KOPT-K1 (cell line): Measurements from ENCODE around the gene KCNH5.

Experiments
- H3K27ac ChIP-seq: fragments of 200-600 bp; sonication (generic); 2 replicates; pipeline ENCODE4 v1.5.1; 2016; ENCODE audit warnings: antibody characterized with exemption, mild to moderate bottlenecking, low read depth, low read length; ENCODE audit not compliant: poor library complexity, severe bottlenecking
- H3K36me3 ChIP-seq: fragments of 200-600 bp; sonication (generic); 2 replicates; pipeline ENCODE4 v1.5.1; 2017; ENCODE audit warnings: antibody characterized with exemption, mild to moderate bottlenecking, low read length, moderate library complexity; ENCODE audit not compliant: insufficient read depth
- H3K9me3 ChIP-seq: fragments of 200-600 bp; sonication (generic); 2 replicates; pipeline ENCODE4 v1.5.1; 2017; ENCODE audit warnings: antibody characterized with exemption, low read length, mild to moderate bottlenecking; ENCODE audit not compliant: insufficient read depth, poor library complexity, severe bottlenecking

Gene KCNH5

GRCh38 chr14:62709773-62710172 is 335.5 kb downstream of the KCNH5 start:
- H3K9me3 ChIP-seq: no peaks in the 10 kb centered on the region
- no peak overlapping the region for H3K27ac ChIP-seq
- no peaks in the 10 kb centered on the region for H3K36me3 ChIP-seq

DNA sequence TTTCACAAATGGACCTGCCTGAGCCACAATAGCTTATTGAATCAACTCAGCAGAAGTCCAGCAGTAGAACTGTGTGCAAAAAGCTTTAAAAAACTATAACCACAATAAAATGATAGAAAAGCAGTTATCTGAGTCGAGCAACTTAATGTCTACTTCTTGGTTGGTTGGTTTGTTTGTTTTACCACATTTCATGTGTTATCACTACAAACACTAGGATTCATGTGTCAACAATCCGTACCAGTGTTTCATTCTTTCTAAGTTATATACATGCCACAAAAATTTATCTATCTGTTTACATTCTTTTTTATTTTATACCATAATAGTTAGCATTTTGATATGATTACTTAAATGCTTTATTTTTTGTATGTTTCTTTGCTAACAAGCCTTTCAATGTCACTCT is 339.0 kb downstream of the KCNH5 start:
- Histone ChIP-seq H3K9me3 (no peaks in the 10 kb centered on the region), H3K27ac (no peak overlapping the region)

GRCh38 chr14:62697461-62697860 is 347.8 kb downstream of the KCNH5 start:
- Histone ChIP-seq H3K27ac (no peak overlapping the region), H3K9me3 (no peaks in the 10 kb centered on the region)

More for the DNA sequence above, 339.0 kb downstream of the KCNH5 start:
- no peaks in the 10 kb centered on the region for H3K36me3 ChIP-seq

DNA sequence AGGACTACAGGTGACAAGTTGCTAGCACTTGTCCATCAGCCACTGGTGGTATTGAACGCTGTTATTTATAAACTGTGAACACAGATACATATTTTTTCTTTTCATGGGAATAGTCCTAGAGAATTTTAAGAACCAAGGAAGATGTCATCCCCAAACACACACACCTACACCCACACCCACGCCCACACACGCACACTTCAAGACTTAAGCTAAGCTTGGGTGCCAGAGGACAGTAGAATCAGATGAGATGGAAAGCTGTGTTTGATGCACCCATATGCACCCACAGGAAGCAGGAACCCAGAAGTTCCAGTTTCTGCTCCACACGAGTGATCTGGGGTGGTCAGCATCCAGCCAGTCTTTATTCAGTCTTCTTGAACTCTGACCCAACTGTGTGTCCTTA is 348.3 kb downstream of the KCNH5 start:
- no peaks in the 10 kb centered on the region for H3K36me3 ChIP-seq
- no peaks in the 10 kb centered on the region for H3K9me3 ChIP-seq
- H3K27ac ChIP-seq: no peak overlapping the region

More at GRCh38 chr14:62697461-62697860, 347.8 kb downstream of the KCNH5 start:
- no peaks in the 10 kb centered on the region for H3K36me3 ChIP-seq

- no peaks in the 10 kb centered on the region for H3K9me3 ChIP-seq
- no peak overlapping the region for H3K27ac ChIP-seq
- H3K36me3 ChIP-seq: no peaks in the 10 kb centered on the region
Measured at GRCh38 chr14:62696331-62696924, 348.8 kb downstream of the KCNH5 start.

- Histone ChIP-seq H3K9me3 (no peaks in the 10 kb centered on the region), H3K36me3 (no peaks in the 10 kb centered on the region), H3K27ac (no peak overlapping the region)
Measured at GRCh38 chr14:62694075-62694474, 351.2 kb downstream of the KCNH5 start.

DNA sequence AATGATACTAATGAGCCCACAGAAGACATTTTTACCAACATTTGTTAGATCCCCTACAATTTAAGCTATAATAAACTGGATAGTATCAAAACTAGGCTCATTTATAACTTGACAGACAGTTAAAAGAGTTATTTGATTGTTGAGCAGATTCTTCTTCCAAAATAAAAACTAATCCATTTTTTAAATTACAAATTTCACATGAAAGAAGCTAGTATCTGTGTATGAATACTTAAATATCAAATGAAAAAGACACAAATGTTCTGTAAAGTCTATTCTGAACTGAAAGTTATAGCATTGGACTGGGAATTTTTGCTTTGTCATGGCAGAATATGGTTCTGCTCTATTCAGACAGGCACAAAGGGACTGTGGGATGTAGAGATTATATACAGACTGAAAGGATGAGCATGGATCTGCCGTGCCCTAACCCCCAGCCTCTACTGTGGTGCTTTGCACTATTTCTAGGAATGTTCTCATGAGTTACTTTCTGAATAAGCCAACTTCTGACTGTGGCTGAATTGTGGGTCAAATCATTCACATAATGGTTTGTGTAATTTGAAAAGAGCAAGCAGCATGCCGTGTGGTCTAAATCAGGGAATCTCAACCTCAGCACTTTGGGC is 352.7 kb downstream of the KCNH5 start:
- H3K36me3 ChIP-seq: no peaks in the 10 kb centered on the region
- peaks cover 4% of the 10 kb centered on the region for H3K9me3 ChIP-seq
- no peak overlapping the region for H3K27ac ChIP-seq

DNA sequence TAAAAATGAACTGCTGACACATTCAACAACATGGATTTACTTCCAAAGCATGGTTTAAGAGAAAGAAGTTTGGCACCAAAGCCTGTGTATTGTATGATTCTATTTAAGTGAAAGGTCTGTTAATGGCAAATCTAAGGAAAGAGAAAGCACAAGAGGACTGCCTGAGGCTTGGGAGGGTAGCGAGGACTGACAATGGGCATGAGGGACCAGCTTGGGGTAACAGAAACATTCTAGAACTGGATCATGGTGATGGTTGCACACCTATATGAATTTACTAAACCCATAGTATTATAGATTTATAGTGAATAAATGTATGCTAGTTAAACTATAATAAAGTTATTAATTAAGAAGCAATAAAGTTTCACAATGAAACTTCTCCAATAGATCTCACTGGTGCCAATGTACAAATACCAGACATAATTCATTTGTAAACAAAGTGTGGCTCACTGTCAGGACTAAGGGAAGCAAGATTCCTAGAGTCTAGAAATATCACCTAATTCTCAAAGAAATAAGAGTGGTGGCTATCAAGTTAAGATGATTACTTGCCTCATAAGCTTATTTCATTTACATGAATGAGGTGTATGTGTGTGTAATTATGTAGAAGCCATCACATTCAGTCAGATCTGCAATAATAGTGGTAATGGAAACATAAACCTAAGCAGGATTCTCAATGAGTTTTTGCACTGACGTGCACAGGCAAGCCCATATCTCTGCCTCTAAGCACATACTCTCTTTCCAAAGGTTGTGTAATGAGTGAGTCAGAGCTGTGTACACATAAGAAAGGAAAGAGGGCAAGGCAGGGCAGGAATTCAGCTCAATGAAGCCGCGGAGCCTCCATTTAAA is 353.4 kb downstream of the KCNH5 start:
- H3K27ac ChIP-seq: no peak overlapping the region
- H3K36me3 ChIP-seq: no peaks in the 10 kb centered on the region
- H3K9me3 ChIP-seq: peaks cover 6% of the 10 kb centered on the region

DNA sequence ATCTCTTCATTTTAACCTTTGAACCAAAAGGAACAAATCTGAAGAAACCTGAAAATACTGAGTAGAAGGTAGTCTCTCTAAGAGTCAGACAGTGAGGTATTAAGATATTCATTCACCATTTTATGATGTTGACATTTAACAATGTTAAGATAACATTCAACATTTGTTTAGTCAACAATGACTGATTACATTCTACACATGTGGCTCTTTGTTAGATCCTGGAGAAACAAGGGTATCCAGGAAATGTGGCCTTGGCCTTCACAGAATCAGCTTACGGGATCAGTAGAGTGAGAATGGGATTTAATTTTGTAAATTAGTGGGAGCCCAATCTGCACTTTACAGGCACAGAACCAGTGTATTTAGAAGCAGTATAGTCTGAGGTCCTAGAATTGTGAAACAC is 355.5 kb downstream of the KCNH5 start:
- Histone ChIP-seq H3K9me3 (peaks cover 6% of the 10 kb centered on the region), H3K36me3 (no peaks in the 10 kb centered on the region), H3K27ac (no peak overlapping the region)

GRCh38 chr14:62687818-62688217 is 357.4 kb downstream of the KCNH5 start:
- Histone ChIP-seq H3K27ac (no peak overlapping the region), H3K36me3 (no peaks in the 10 kb centered on the region), H3K9me3 (peaks cover 6% of the 10 kb centered on the region)

GRCh38 chr14:62684376-62684775 is 360.9 kb downstream of the KCNH5 start:
- Histone ChIP-seq H3K27ac (no peak overlapping the region), H3K9me3 (peaks cover 6% of the 10 kb centered on the region), H3K36me3 (no peaks in the 10 kb centered on the region)

DNA sequence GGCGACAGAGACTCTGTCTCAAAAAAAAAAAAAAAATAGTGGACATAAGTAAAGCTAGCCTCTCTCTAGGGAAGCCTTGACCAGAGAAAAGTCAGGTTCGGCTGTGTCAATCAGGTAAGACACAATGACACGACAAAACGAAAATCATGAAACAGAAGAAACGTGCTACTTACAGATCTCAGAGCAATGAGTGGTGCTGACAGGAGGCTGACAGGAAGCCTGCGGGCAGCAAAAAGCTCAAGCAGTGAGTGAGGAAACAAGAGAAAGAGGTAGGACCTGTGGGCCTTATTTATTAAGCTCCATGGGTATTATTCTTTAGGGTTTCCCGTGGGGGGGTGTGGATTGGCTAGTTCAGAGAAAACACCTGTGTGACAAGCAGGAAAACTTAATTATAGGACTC is 363.1 kb downstream of the KCNH5 start:
- Histone ChIP-seq H3K36me3 (no peaks in the 10 kb centered on the region), H3K27ac (no peak overlapping the region), H3K9me3 (no peaks in the 10 kb centered on the region)

DNA sequence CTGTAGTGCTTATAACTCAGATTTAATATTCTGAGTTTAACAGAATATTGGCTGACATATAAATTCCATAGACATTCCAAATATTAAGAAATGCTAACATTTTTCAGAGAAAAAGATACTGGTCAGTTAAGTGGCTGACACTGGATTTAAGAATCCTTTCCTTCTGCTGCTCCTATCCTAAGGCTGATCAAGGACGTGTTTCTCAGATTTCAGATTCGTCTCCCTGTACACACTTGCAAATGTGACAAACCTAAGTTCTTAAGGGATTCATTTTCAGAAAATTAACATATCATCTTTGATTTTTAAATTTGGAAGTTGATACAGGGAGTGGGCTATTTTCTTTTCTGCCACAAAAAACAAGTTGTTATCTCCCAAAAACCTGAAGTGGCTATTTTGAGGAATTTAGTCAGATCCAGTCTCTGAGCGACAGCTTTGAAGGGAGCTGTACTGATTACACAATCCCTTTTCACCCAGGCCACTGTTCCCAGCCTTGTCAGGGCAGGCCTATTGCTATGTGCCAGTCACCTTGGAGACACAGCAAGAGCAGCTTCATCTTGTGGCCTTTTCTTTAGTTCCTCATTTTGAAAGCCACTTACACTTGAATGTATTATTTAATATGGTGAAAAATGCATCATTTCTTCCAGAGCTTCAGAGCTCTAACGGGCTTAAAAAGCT is 370.6 kb downstream of the KCNH5 start:
- no peak overlapping the region for H3K27ac ChIP-seq
- H3K9me3 ChIP-seq: no peaks in the 10 kb centered on the region
- H3K36me3 ChIP-seq: no peaks in the 10 kb centered on the region

- no peaks in the 10 kb centered on the region for H3K9me3 ChIP-seq
- no peaks in the 10 kb centered on the region for H3K36me3 ChIP-seq
- H3K27ac ChIP-seq: no peak overlapping the region
Measured at GRCh38 chr14:62673014-62673755, 372.1 kb downstream of the KCNH5 start.
